ENCODE results near the gene MECP2.
"Not testable (repeated sequence)": the region's sequence is repeated elsewhere in the genome, so short reads cannot be mapped to it uniquely, and the experiment has no call there.

The MECP2 gene

GRCh38 chrX:154097589-154098541 is at the start of gene MECP2:
Gene MECP2 (minus strand): TSS chrX:154097717.
- peak; percentile 63 for DNase-seq (ENCODE audit: low read depth, low spot score)

- not testable (repeated sequence) for DNase-seq (ENCODE audit: low read depth, low spot score)
Observed at GRCh38 chrX:154144010-154144409, 46.5 kb upstream of the MECP2 start, which contains the start of gene OPN1LW. Gene OPN1LW (plus strand): TSS chrX:154144243. CDS start chrX:154144284, 41 bp downstream.

GRCh38 chrX:154142950-154143745 is 45.6 kb upstream of the MECP2 start:
- no peak for DNase-seq (ENCODE audit: low read depth, low spot score)

- DNase-seq (ENCODE audit: low read depth, low spot score): no peak
Observed at GRCh38 chrX:154142386-154142785, 44.9 kb upstream of the MECP2 start.

- DNase-seq (ENCODE audit: low read depth, low spot score): no peak
Observed at GRCh38 chrX:154140742-154141141, 43.2 kb upstream of the MECP2 start.

- no peak for DNase-seq (ENCODE audit: low read depth, low spot score)
Observed at GRCh38 chrX:154140206-154140605, 42.7 kb upstream of the MECP2 start.

GRCh38 chrX:154138857-154139256 is 41.3 kb upstream of the MECP2 start:
- DNase-seq (ENCODE audit: low read depth, low spot score): no peak

- DNase-seq (ENCODE audit: low read depth, low spot score): peak; percentile 38
Observed at GRCh38 chrX:154136627-154137161, 39.2 kb upstream of the MECP2 start.

- DNase-seq (ENCODE audit: low read depth, low spot score): no peak
Observed at GRCh38 chrX:154135458-154136229, 38.1 kb upstream of the MECP2 start.

- no peak for DNase-seq (ENCODE audit: low read depth, low spot score)
Observed at GRCh38 chrX:154132366-154132765, 34.8 kb upstream of the MECP2 start.

- no peak for DNase-seq (ENCODE audit: low read depth, low spot score)
Observed at GRCh38 chrX:154131955-154132354, 34.4 kb upstream of the MECP2 start.

GRCh38 chrX:154126101-154126500 is 28.6 kb upstream of the MECP2 start:
- DNase-seq (ENCODE audit: low read depth, low spot score): no peak

GRCh38 chrX:154125391-154126040 is 28.0 kb upstream of the MECP2 start:
- no peak for DNase-seq (ENCODE audit: low read depth, low spot score)

GRCh38 chrX:154123241-154124219 is 26.0 kb upstream of the MECP2 start:
- no peak for DNase-seq (ENCODE audit: low read depth, low spot score)

- DNase-seq (ENCODE audit: low read depth, low spot score): no peak
Observed at GRCh38 chrX:154121961-154122360, 24.4 kb upstream of the MECP2 start.

- no peak for DNase-seq (ENCODE audit: low read depth, low spot score)
Observed at GRCh38 chrX:154121207-154121606, 23.7 kb upstream of the MECP2 start.

- no peak for DNase-seq (ENCODE audit: low read depth, low spot score)
Observed at GRCh38 chrX:154120567-154120966, 23.1 kb upstream of the MECP2 start.

GRCh38 chrX:154117566-154117965 is 20.0 kb upstream of the MECP2 start:
- DNase-seq (ENCODE audit: low read depth, low spot score): no peak

GRCh38 chrX:154116426-154117211 is 19.1 kb upstream of the MECP2 start:
- DNase-seq (ENCODE audit: low read depth, low spot score): no peak
